Spinal cord (tissue), 10 donors: ENCODE results near the gene TRIM37. TPM values are rescaled to one million over a fixed set of nuclear protein-coding genes. Genes with fewer than 3 reads are reported as not detected.

Experiments
- DNase-seq, 6 donors: peaks; one replicate each; pipeline versions ENCODE4 v3.0.0 to v3.0.0-alpha.2; 2013 to 2015; ENCODE audit warnings: low spot score in 6 of 6, low read depth in 4 of 6
- H3K27ac ChIP-seq: one replicate; pipeline ENCODE4 v1.5.1; 2013; ENCODE audit warnings: low read depth, low read length, control low read depth
- H3K27me3 ChIP-seq: one replicate; pipeline ENCODE4 v1.6.1; 2013; ENCODE audit warnings: low read length; ENCODE audit not compliant: control insufficient read depth, insufficient read depth
- H3K36me3 ChIP-seq: one replicate; pipeline ENCODE4 v1.6.1; 2013; ENCODE audit warnings: low read length; ENCODE audit not compliant: control insufficient read depth, insufficient read depth
- H3K4me1 ChIP-seq: one replicate; pipeline ENCODE4 v1.6.1; 2013; ENCODE audit warnings: low read length; ENCODE audit not compliant: control insufficient read depth, insufficient read depth
- H3K4me3 ChIP-seq: one replicate; pipeline ENCODE4 v1.5.1; 2013; ENCODE audit warnings: low read depth, low read length, control low read depth
- H3K9me3 ChIP-seq: one replicate; pipeline ENCODE4 v1.6.1; 2013; ENCODE audit warnings: low read length; ENCODE audit not compliant: control insufficient read depth, insufficient read depth
- WGBS: methylation state at CpG from one replicate; pipeline ENCODE4 v1.1.5; 2013; ENCODE audit warnings: missing lambda C conversion rate; ENCODE audit not compliant: insufficient coverage; 5-methylcytosine and 5-hydroxymethylcytosine counted together
- polyA plus RNA-seq, 2 donors: library from polyadenylated mRNA; unstranded; fragments of 120-200 nt; gene quantifications; one replicate each; pipeline ENCODE4 v1.2.1, GENCODE V29; 2013; ENCODE audit not compliant: insufficient read length in 2 of 2
- total RNA-seq, 2 donors: library from RNA; depleted of rRNA in 1 of 2; stranded (reverse); fragments of 120-200 nt in 1 of 2; fragments of >200 nt in 1 of 2; gene quantifications; one replicate each; pipeline versions ENCODE4 v1.2.3 to v1.2.4, GENCODE V29; 2013 to 2014
- donor health status: healthy.

TRIM37 gene
- total and polyA plus RNA-seq, 4 donors = 50.6 to 94.4 (median 67.8) TPM

GRCh38 chr17:59024916-59025315, 81.8 kb downstream of the TRIM37 start:
- Histone ChIP-seq H3K9me3 (no peaks in the 10 kb centered on the region), H3K27me3 (no peaks in the 10 kb centered on the region), H3K27ac (no peak overlapping the region), H3K4me1 (no peaks in the 10 kb centered on the region), H3K36me3 (no peaks in the 10 kb centered on the region), H3K4me3 (no peak overlapping the region)
- DNase-seq = no peak
- WGBS = no CpG with 5 or more reads among the region's 2 CpGs

DNA sequence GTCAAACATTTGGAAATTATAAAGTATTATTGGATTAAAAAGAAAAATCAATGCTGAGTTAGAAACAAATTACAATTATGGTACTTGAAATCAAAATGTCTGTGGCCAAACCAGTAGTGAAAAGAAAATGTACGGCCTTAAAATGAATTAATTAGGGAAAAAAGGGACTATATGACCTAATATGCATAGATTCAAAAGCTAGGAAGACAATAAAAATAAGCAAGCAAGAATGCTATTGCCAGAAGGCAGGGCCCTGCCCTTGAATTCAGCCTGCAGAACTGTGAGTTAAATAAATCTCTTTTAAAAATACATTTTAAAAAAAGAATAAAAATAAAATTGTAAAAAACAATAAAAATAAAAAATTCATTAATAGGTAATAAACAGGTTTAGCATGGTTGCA, 88.7 kb downstream of the TRIM37 start:
- Histone ChIP-seq H3K36me3 (peaks cover 10% of the 10 kb centered on the region), H3K27me3 (no peaks in the 10 kb centered on the region), H3K4me3 (no peak overlapping the region), H3K9me3 (no peaks in the 10 kb centered on the region), H3K27ac (no peak overlapping the region), H3K4me1 (no peaks in the 10 kb centered on the region)
- 60% methylated on average over 1 of the region's 1 CpG for WGBS
- no peak for DNase-seq

DNA sequence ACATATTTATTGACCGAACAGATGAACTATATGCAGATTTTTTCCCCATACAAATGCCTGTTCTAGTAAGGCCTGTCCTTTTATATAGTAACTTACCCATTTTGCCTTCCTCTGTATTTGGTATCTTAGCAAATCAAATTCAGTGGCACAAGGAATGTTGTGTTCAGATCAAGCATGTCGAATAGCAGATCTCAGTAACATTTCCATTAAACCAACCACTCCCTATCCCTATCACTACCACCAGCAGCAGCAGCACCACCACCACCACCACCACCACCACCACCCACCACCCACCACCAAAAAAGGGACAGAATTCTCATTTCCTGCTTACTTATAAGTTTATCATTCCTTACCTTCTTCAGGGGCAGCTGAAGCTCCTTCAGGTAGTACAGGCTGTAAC, 94.7 kb downstream of the TRIM37 start:
- H3K27ac ChIP-seq = no peak overlapping the region
- H3K9me3 ChIP-seq = no peaks in the 10 kb centered on the region
- H3K4me3 ChIP-seq = no peak overlapping the region
- WGBS = no CpG with 5 or more reads among the region's 2 CpGs
- no peak for DNase-seq
- no peaks in the 10 kb centered on the region for H3K27me3 ChIP-seq
- peaks cover 19% of the 10 kb centered on the region for H3K36me3 ChIP-seq
- H3K4me1 ChIP-seq = no peaks in the 10 kb centered on the region

DNA sequence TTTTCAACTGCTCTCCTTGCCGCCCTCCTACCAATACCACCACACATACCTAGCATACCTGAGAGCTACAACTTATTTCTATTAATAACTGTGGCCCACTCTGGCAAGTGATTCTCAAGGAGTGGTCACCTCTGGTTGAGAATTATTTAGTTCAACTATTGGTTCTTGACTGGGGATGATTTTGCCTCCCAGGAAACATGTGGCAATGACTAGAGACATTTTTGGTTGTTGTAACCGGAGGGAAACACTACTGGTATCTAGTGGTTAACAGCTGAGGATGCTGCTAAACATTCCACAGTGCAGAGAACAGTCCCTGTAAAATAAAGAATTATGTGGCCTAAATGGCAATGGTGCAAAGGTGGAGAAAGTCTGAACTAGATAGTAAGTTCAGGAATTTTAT, 96.7 kb downstream of the TRIM37 start:
- H3K4me1 ChIP-seq = no peaks in the 10 kb centered on the region
- no peaks in the 10 kb centered on the region for H3K9me3 ChIP-seq
- peaks cover 10% of the 10 kb centered on the region for H3K36me3 ChIP-seq
- WGBS = 100% methylated on average over 1 of the region's 2 CpGs
- DNase-seq = no peak
- H3K27me3 ChIP-seq = no peaks in the 10 kb centered on the region
- no peak overlapping the region for H3K27ac ChIP-seq
- no peak overlapping the region for H3K4me3 ChIP-seq

GRCh38 chr17:59008737-59009136, 97.9 kb downstream of the TRIM37 start:
- no peak overlapping the region for H3K27ac ChIP-seq
- H3K4me3 ChIP-seq = no peak overlapping the region
- H3K4me1 ChIP-seq = no peaks in the 10 kb centered on the region
- H3K27me3 ChIP-seq = no peaks in the 10 kb centered on the region
- WGBS = 100% methylated on average over 1 of the region's 2 CpGs
- no peaks in the 10 kb centered on the region for H3K9me3 ChIP-seq
- peaks cover 9% of the 10 kb centered on the region for H3K36me3 ChIP-seq
- DNase-seq = no peak

- no peaks in the 10 kb centered on the region for H3K4me1 ChIP-seq
- H3K27me3 ChIP-seq = no peaks in the 10 kb centered on the region
- H3K27ac ChIP-seq = no peak overlapping the region
- H3K9me3 ChIP-seq = no peaks in the 10 kb centered on the region
- peaks cover 9% of the 10 kb centered on the region for H3K36me3 ChIP-seq
- 75% methylated on average over 2 of the region's 2 CpGs for WGBS
- DNase-seq = no peak
- H3K4me3 ChIP-seq = no peak overlapping the region
These were observed 98.7 kb downstream of the TRIM37 start for GRCh38 chr17:59007995-59008394.

- H3K27me3 ChIP-seq = no peaks in the 10 kb centered on the region
- DNase-seq = peak; percentile 31 to 91 (median 62)
- no peak overlapping the region for H3K27ac ChIP-seq
- H3K4me1 ChIP-seq = no peaks in the 10 kb centered on the region
- no peak overlapping the region for H3K4me3 ChIP-seq
- no peaks in the 10 kb centered on the region for H3K9me3 ChIP-seq
- peaks cover 4% of the 10 kb centered on the region for H3K36me3 ChIP-seq
- no CpG with 5 or more reads among the region's 4 CpGs for WGBS
These were observed 102.2 kb downstream of the TRIM37 start for GRCh38 chr17:59004338-59005111.

- WGBS = no CpG with 5 or more reads among the region's 1 CpG
- Histone ChIP-seq H3K36me3 (peaks cover 2% of the 10 kb centered on the region), H3K4me1 (no peaks in the 10 kb centered on the region), H3K27me3 (no peaks in the 10 kb centered on the region), H3K4me3 (no peak overlapping the region), H3K9me3 (no peaks in the 10 kb centered on the region), H3K27ac (no peak overlapping the region)
- DNase-seq = no peak
These were observed 102.8 kb downstream of the TRIM37 start for GRCh38 chr17:59003860-59004259.

DNA sequence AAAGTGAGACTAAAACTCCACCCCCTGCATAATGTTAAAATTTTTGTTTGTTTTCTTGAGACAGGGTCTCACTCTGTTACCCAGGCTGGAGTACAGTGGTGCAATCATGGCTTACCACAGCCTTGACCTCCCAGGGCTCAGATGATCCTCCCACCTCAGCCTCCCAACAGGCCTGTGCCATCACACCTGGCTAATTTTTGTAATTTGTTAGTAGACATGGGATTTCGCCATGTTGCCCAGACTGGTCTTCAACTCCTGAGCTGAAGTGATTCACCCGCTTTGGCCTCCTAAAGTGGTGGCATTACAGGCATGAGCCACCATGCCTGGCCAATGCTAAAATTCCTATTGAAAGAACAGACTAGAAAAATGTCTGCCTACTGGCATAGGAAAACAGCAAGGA, 103.8 kb downstream of the TRIM37 start:
- no peak for DNase-seq
- Histone ChIP-seq H3K4me1 (no peaks in the 10 kb centered on the region), H3K27me3 (no peaks in the 10 kb centered on the region), H3K27ac (no peak overlapping the region), H3K4me3 (no peak overlapping the region), H3K36me3 (peaks cover 2% of the 10 kb centered on the region), H3K9me3 (no peaks in the 10 kb centered on the region)
- WGBS = 100% methylated on average over 2 of the region's 2 CpGs

DNA sequence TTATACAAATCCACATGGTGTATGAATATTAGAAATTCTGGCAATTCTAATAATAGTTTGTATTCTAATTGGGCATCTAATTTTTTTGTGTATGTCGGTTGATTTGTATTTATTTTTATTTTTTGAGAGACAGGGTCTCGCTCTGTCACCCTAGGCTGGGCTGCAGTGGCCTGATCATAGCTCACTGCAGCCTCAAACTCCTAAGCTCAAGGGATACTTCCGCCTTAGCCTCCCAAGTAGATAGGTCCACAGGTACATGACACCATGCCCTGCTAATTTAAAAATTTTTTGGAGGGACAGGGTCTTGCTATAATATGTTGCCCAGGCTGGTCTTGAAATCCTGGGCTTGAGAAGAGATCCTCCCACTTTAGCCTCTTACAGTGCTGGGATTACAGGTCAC, 104.6 kb downstream of the TRIM37 start:
- WGBS = 100% methylated on average over 1 of the region's 3 CpGs
- peaks cover 2% of the 10 kb centered on the region for H3K36me3 ChIP-seq
- no peak for DNase-seq
- H3K4me1 ChIP-seq = no peaks in the 10 kb centered on the region
- no peak overlapping the region for H3K27ac ChIP-seq
- H3K27me3 ChIP-seq = no peaks in the 10 kb centered on the region
- H3K9me3 ChIP-seq = no peaks in the 10 kb centered on the region
- H3K4me3 ChIP-seq = no peak overlapping the region
